CD14-positive monocyte (primary cell): ENCODE data around the gene WDR70. TPM values are rescaled to one million over a fixed set of nuclear protein-coding genes. Genes with fewer than 3 reads are reported as not detected.
"Not testable (repeated sequence)": the region's sequence is repeated elsewhere in the genome, so short reads cannot be mapped to it uniquely, and the experiment has no call there.

Experiments
- DNase-seq, 3 donors: peaks; one replicate each; pipeline ENCODE4 v3.0.0-alpha.2; 2011 to 2022
- H2AFZ ChIP-seq: 2 replicates; pipeline ENCODE4 v1.6.0; 2012; ENCODE audit warnings: mild to moderate bottlenecking, low read depth, low read length, inconsistent platforms; ENCODE audit not compliant: insufficient read depth, poor library complexity, severe bottlenecking
- H3K27ac ChIP-seq, 2 donors: 1 replicate in 1 of 2; 2 replicates in 1 of 2; pipeline ENCODE4 v1.5.1; 2012 to 2013; ENCODE audit warnings: low read length in 2 of 2, control low read depth in 1 of 2, inconsistent platforms in 1 of 2, low read depth in 1 of 2, mild to moderate bottlenecking in 1 of 2
- H3K27me3 ChIP-seq, 2 donors: one replicate each; pipeline versions ENCODE4 v1.6.0 to v1.6.1; 2011 to 2013; ENCODE audit warnings: low read length in 2 of 2; ENCODE audit not compliant: control insufficient read depth in 2 of 2, insufficient read depth in 2 of 2
- H3K36me3 ChIP-seq, 2 donors: replicated peaks in 1 of 2; 1 replicate in 1 of 2; 2 replicates in 1 of 2; pipeline versions ENCODE4 v1.5.1 to v1.6.1; 2012 to 2013; ENCODE audit warnings: low read length in 2 of 2, control low read depth in 1 of 2, inconsistent platforms in 1 of 2, mild to moderate bottlenecking in 1 of 2; ENCODE audit not compliant: insufficient read depth in 2 of 2, control insufficient read depth in 1 of 2
- H3K4me1 ChIP-seq, 2 donors: 1 replicate in 1 of 2; 2 replicates in 1 of 2; pipeline versions ENCODE4 v1.5.1 to v1.6.1; 2012 to 2013; ENCODE audit warnings: low read length in 2 of 2, control low read depth in 1 of 2, inconsistent platforms in 1 of 2, mild to moderate bottlenecking in 1 of 2, moderate library complexity in 1 of 2; ENCODE audit not compliant: insufficient read depth in 2 of 2, control insufficient read depth in 1 of 2
- H3K4me2 ChIP-seq: replicated peaks from 2 replicates; pipeline ENCODE3; 2012; ENCODE audit warnings: low read length, moderate library complexity, mild to moderate bottlenecking; ENCODE audit not compliant: poor library complexity, severe bottlenecking; ENCODE audit errors: extremely low read depth
- H3K4me3 ChIP-seq, 3 experiments: fragments of 200-600 bp in 1 of 3; sonication (generic) in 1 of 3; replicated peaks in 1 of 3; 1 replicate in 2 of 3; 2 replicates in 1 of 3; pipeline ENCODE4 v1.5.1; 2011 to 2013; ENCODE audit warnings: low read length in 3 of 3, mild to moderate bottlenecking in 3 of 3, control low read depth in 2 of 3, low read depth in 2 of 3, inconsistent platforms in 1 of 3, moderate library complexity in 1 of 3
- H3K79me2 ChIP-seq: 2 replicates; pipeline ENCODE4 v1.6.0; 2012; ENCODE audit warnings: mild to moderate bottlenecking, control low read depth, inconsistent platforms, low read length, moderate library complexity; ENCODE audit not compliant: insufficient read depth
- H3K9ac ChIP-seq: 2 replicates; pipeline ENCODE4 v1.6.0; 2017; ENCODE audit warnings: low read length, mild to moderate bottlenecking; ENCODE audit not compliant: insufficient read depth, poor library complexity, severe bottlenecking
- H3K9me3 ChIP-seq, 2 donors: replicated peaks in 1 of 2; 1 replicate in 1 of 2; 2 replicates in 1 of 2; pipeline versions ENCODE4 v1.5.1 to v1.6.1; 2012 to 2013; ENCODE audit warnings: low read length in 2 of 2, control low read depth in 1 of 2; ENCODE audit not compliant: control insufficient read depth in 1 of 2, insufficient read depth in 1 of 2
- H4K20me1 ChIP-seq: 2 replicates; pipeline ENCODE4 v1.6.0; 2012; ENCODE audit warnings: mild to moderate bottlenecking, low read length, control low read depth, moderate library complexity; ENCODE audit not compliant: insufficient read depth
- H3K27ac Mint-ChIP-seq, 7 donors: one replicate each; pipeline ENCODE4 v1.8.0; 2020; ENCODE audit warnings: mild to moderate bottlenecking in 7 of 7, mixed read lengths in 7 of 7, moderate library complexity in 6 of 7, inconsistent platforms in 2 of 7
- H3K27me3 Mint-ChIP-seq, 3 donors: one replicate each; pipeline ENCODE4 v1.8.0; 2021 to 2022; ENCODE audit warnings: low read depth in 3 of 3, mild to moderate bottlenecking in 3 of 3, mixed read lengths in 3 of 3, moderate library complexity in 3 of 3, inconsistent platforms in 1 of 3
- H3K36me3 Mint-ChIP-seq, 2 donors: one replicate each; pipeline ENCODE4 v1.8.0; 2020; ENCODE audit warnings: mixed read lengths in 2 of 2, inconsistent platforms in 1 of 2, mild to moderate bottlenecking in 1 of 2
- H3K4me1 Mint-ChIP-seq: one replicate; pipeline ENCODE4 v1.8.0; 2020; ENCODE audit warnings: mild to moderate bottlenecking, mixed read lengths
- H3K4me3 Mint-ChIP-seq, 2 donors: one replicate each; pipeline ENCODE4 v1.8.0; 2020; ENCODE audit warnings: mild to moderate bottlenecking in 2 of 2, mixed read lengths in 2 of 2, moderate library complexity in 1 of 2
- H3K9me3 Mint-ChIP-seq, 7 donors: one replicate each; pipeline ENCODE4 v1.8.0; 2020 to 2022; ENCODE audit warnings: mixed read lengths in 7 of 7, mild to moderate bottlenecking in 6 of 7, moderate library complexity in 6 of 7, inconsistent platforms in 2 of 7
- WGBS: methylation state at CpG from one replicate; pipeline ENCODE4 v1.1.5; 2013; ENCODE audit warnings: missing lambda C conversion rate; ENCODE audit not compliant: insufficient coverage; 5-methylcytosine and 5-hydroxymethylcytosine counted together
- intact Hi-C, 2 donors: fragments of 100-400 bp; cut with micrococcal nuclease; formaldehyde crosslinking; loops; one replicate each; pipeline versions ENCODE4 v1.15.0 to v1.15.1; 2023
- polyA plus RNA-seq, 3 donors: library from polyadenylated mRNA; depleted of rRNA in 1 of 3; unstranded in 2 of 3; stranded (reverse) in 1 of 3; fragments of 300-500 nt in 2 of 3; fragments of >200 nt in 1 of 3; fragmentation: Illumina TruSeq in 2 of 3; gene quantifications; 1 replicate in 2 of 3; 2 replicates in 1 of 3; pipeline ENCODE4 v1.2.3, GENCODE V29; 2012 to 2021

Gene WDR70
- polyA plus RNA-seq, 3 donors, result 13.1 to 21.0 (median 19.1) TPM

DNA sequence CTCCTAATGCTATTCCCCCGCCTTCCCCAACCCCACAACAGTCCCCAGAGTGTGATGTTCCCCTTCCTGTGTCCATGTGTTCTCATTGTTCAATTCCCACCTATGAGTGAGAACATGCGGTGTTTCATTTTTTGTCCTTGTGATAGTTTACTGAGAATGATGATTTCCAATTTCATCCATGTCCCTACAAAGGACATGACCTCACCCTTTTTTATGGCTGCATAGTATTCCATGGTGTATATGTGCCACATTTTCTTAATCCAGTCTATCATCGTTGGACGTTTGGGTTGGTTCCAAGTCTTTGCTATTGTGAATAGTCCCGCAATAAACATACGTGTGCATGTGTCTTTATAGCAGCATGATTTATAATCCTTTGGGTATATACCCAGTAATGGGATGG lies 295.2 kb downstream of the WDR70 start:
- H4K20me1 ChIP-seq, H3K27ac ChIP-seq, H3K4me3 Mint-ChIP-seq, H3K27me3 Mint-ChIP-seq, H3K4me2 ChIP-seq, DNase-seq, H3K9me3 ChIP-seq, H3K36me3 Mint-ChIP-seq, H2AFZ ChIP-seq, H3K9ac ChIP-seq, H3K27ac Mint-ChIP-seq, intact Hi-C loops, H3K27me3 ChIP-seq, H3K4me1 ChIP-seq, H3K79me2 ChIP-seq, H3K4me3 ChIP-seq, H3K36me3 ChIP-seq: not testable (repeated sequence)
- Mint-ChIP-seq H3K4me1 (peaks cover 14% of the 10 kb centered on the region), H3K9me3 (peaks cover 2 to 17% (median 12%) of the 10 kb centered on the region in 7 donors)
- WGBS, result no CpG with 5 or more reads among the region's 6 CpGs

- 100% methylated on average over 1 of the region's 8 CpGs for WGBS
- H3K4me3 Mint-ChIP-seq, H3K27me3 Mint-ChIP-seq, H2AFZ ChIP-seq, H3K9ac ChIP-seq, H3K27ac Mint-ChIP-seq, H3K4me1 Mint-ChIP-seq, H3K4me1 ChIP-seq, H3K36me3 Mint-ChIP-seq, H3K79me2 ChIP-seq, H3K9me3 ChIP-seq, H3K4me3 ChIP-seq, H3K36me3 ChIP-seq, H3K4me2 ChIP-seq, H3K27me3 ChIP-seq, intact Hi-C loops, H4K20me1 ChIP-seq, DNase-seq, H3K27ac ChIP-seq: not testable (repeated sequence)
- H3K9me3 Mint-ChIP-seq, result peaks cover 21 to 39% (median 25%) of the 10 kb centered on the region in 7 donors
These were observed 300.2 kb downstream of the WDR70 start for GRCh38 chr5:37679326-37679725.

DNA sequence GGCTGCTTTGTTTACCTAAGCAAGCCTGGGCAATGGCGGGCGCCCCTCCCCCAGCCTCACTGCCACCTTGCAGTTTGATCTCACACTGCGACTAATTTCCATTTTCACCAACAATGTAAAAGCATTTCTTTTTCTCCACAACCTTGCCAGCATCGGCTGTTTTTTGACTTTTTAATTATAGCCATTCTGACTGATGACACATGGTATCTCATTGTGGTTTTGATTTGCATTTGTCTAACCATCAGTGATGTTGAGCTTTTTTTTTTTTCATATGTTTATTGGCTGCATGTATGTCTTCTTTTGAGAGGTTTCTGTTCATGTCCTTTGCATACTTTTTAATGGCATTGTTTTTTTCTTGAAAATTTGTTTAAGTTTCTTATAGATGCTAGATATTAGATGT lies 300.8 kb downstream of the WDR70 start:
- H3K79me2 ChIP-seq, intact Hi-C loops, H3K27me3 Mint-ChIP-seq, H3K4me2 ChIP-seq, H3K4me3 Mint-ChIP-seq, H4K20me1 ChIP-seq, H3K27ac ChIP-seq, H3K27me3 ChIP-seq, H3K4me3 ChIP-seq, H3K4me1 ChIP-seq, H3K4me1 Mint-ChIP-seq, H3K9me3 ChIP-seq, H2AFZ ChIP-seq, H3K9ac ChIP-seq, H3K27ac Mint-ChIP-seq, H3K36me3 ChIP-seq, H3K36me3 Mint-ChIP-seq, DNase-seq: not testable (repeated sequence)
- peaks cover 21 to 37% (median 25%) of the 10 kb centered on the region in 7 donors for H3K9me3 Mint-ChIP-seq
- WGBS, result 100% methylated on average over 2 of the region's 4 CpGs
